ENCODE results near the gene IFITM2. TPM values are rescaled to one million over a fixed set of nuclear protein-coding genes. Genes with fewer than 3 reads are reported as not detected.

The IFITM2 gene
- total and polyA plus RNA-seq, 4 donors: 8.5 to 1,441 (median 404) TPM

DNA sequence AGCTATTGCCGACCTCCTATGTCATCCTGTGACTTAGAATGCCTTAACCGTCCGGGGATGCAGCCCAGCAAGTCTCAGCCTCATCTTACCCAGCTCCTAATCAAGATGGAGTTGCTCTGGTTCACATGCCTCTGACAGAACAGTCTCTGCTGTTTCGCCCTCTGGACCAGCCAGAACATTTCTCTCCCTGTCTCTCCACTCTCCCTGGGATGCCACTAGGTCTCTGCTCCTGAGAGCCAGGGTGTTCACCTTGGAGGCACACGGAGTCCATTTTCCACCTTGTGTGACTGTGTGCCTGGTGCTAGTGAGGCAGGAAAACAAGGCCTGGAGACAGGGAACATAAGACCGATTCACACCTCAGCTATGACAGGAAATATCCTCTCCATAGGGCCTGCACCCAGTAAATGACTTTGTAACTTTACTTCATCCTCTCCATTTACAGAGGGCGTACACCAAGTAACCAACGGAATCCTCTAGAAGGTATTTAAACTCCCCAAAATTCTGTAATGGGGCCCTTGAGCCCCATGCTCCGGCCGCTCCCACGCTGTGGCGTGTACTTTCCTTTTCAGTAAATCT is 44.9 kb downstream of the IFITM2 start:
- peak overlapping the region in 1 of 2 donors; percentile 90 for H3K9ac ChIP-seq (ENCODE audit: low read depth in 1 of 2, low read length in 2 of 2)
- H3K27me3 ChIP-seq (ENCODE audit: control insufficient read depth in 4 of 4, insufficient read depth in 4 of 4, low read length in 3 of 4): no peaks in the 10 kb centered on the region
- peaks cover 5 to 19% (median 11%) of the 10 kb centered on the region in 4 donors for H3K4me1 ChIP-seq (ENCODE audit: control insufficient read depth in 4 of 4, insufficient read depth in 4 of 4, low read length in 3 of 4)
- no peak for TF ChIP-seq HNF4G (IDR thresholded peaks at IDR 0.05)
- TF ChIP-seq TAF1 (conservative IDR thresholded peaks at IDR 0.05): no peak
- TF ChIP-seq, protein P1, sequence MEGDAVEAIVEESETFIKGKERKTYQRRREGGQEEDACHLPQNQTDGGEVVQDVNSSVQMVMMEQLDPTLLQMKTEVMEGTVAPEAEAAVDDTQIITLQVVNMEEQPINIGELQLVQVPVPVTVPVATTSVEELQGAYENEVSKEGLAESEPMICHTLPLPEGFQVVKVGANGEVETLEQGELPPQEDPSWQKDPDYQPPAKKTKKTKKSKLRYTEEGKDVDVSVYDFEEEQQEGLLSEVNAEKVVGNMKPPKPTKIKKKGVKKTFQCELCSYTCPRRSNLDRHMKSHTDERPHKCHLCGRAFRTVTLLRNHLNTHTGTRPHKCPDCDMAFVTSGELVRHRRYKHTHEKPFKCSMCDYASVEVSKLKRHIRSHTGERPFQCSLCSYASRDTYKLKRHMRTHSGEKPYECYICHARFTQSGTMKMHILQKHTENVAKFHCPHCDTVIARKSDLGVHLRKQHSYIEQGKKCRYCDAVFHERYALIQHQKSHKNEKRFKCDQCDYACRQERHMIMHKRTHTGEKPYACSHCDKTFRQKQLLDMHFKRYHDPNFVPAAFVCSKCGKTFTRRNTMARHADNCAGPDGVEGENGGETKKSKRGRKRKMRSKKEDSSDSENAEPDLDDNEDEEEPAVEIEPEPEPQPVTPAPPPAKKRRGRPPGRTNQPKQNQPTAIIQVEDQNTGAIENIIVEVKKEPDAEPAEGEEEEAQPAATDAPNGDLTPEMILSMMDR (IDR thresholded peaks at IDR 0.05; ENCODE audit: low read depth, low read length, missing input control): no peak
- no peak for TF ChIP-seq FOXA1 (IDR thresholded peaks at IDR 0.05)
- no peak for TF ChIP-seq YY1 (IDR thresholded peaks at IDR 0.05)
- no peaks in the 10 kb centered on the region for H3K36me3 ChIP-seq (ENCODE audit: control insufficient read depth in 4 of 4, insufficient read depth in 3 of 4, low read depth in 1 of 4, low read length in 3 of 4)
- no peak for DNase-seq (ENCODE audit: low spot score)
- H3K9me3 ChIP-seq (ENCODE audit: control insufficient read depth in 4 of 4, low read length in 3 of 4): no peaks in the 10 kb centered on the region
- no peak overlapping the region for H3K4me3 ChIP-seq (ENCODE audit: low read depth in 1 of 3, low read length in 3 of 3)
- peak overlapping the region; percentile 92 to 100 for H3K27ac ChIP-seq (ENCODE audit: low read depth in 1 of 2, low read length in 2 of 2)
- 93% methylated on average over 12 of the region's 12 CpGs for WGBS

DNA sequence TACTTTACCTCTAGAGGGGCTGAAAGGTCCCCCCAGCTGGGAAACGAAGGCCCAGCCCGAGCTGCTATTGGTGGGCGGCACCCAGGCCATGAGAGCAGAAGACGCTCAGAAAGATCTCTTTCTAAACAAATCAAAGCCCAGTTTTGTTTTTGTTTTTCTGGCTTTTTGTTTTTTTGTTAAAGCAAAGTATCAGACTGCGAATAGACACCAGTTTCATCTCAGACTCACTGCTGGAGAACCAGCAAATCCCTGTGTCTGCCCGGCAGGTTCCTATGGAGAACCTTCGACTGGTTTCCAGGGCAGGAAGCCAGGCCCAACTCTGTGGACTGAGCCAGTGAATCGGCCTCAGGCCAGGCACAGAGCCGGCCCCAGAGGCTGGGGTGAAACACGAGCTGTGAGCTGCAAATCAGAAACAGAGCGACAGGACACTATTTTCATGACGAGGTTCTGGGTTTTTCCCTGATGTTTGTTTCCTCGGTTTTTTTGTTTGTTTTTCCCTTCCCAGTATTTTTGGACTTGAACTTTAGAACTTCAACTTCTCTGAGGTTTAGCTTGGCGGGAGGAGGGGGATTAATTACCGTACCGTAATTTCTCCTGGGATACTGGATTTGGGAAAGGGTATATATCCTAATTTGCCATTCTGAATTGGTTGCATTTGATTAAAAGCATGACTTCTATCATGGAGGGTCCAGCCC is 45.7 kb downstream of the IFITM2 start:
- TF ChIP-seq JUND (IDR thresholded peaks at IDR 0.05) (peak; percentile 27 to 55), SP1 (IDR thresholded peaks at IDR 0.05) (peak; percentile 94), TAF1 (conservative IDR thresholded peaks at IDR 0.05) (peak; percentile 88), FOXA2 (IDR thresholded peaks at IDR 0.05) (no peak), FOXA1 (IDR thresholded peaks at IDR 0.05) (peak; percentile 31), GABPA (IDR thresholded peaks at IDR 0.05 in 1 of 2, conservative IDR thresholded peaks at IDR 0.05 in 1 of 2) (no peak), RAD21 (IDR thresholded peaks at IDR 0.05) (peak; percentile 47 to 67), NR2F2 (IDR thresholded peaks at IDR 0.05) (peak; percentile 14), HNF4G (IDR thresholded peaks at IDR 0.05) (peak; percentile 48), EGR1 (IDR thresholded peaks at IDR 0.05; ENCODE audit: low read depth in 2 of 2) (peak; percentile 65 to 90), HNF4A (conservative IDR thresholded peaks at IDR 0.05) (peak; percentile 84 to 86), RXRA (IDR thresholded peaks at IDR 0.05) (peak; percentile 56 to 82), YY1 (IDR thresholded peaks at IDR 0.05) (peak; percentile 77)
- TF ChIP-seq, protein P1 (IDR thresholded peaks at IDR 0.05; ENCODE audit: low read depth, low read length, missing input control): no peak
- TF ChIP-seq, protein P2, sequence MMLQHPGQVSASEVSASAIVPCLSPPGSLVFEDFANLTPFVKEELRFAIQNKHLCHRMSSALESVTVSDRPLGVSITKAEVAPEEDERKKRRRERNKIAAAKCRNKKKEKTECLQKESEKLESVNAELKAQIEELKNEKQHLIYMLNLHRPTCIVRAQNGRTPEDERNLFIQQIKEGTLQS (IDR thresholded peaks at IDR 0.05): no peak
- TF ChIP-seq, protein P3, sequence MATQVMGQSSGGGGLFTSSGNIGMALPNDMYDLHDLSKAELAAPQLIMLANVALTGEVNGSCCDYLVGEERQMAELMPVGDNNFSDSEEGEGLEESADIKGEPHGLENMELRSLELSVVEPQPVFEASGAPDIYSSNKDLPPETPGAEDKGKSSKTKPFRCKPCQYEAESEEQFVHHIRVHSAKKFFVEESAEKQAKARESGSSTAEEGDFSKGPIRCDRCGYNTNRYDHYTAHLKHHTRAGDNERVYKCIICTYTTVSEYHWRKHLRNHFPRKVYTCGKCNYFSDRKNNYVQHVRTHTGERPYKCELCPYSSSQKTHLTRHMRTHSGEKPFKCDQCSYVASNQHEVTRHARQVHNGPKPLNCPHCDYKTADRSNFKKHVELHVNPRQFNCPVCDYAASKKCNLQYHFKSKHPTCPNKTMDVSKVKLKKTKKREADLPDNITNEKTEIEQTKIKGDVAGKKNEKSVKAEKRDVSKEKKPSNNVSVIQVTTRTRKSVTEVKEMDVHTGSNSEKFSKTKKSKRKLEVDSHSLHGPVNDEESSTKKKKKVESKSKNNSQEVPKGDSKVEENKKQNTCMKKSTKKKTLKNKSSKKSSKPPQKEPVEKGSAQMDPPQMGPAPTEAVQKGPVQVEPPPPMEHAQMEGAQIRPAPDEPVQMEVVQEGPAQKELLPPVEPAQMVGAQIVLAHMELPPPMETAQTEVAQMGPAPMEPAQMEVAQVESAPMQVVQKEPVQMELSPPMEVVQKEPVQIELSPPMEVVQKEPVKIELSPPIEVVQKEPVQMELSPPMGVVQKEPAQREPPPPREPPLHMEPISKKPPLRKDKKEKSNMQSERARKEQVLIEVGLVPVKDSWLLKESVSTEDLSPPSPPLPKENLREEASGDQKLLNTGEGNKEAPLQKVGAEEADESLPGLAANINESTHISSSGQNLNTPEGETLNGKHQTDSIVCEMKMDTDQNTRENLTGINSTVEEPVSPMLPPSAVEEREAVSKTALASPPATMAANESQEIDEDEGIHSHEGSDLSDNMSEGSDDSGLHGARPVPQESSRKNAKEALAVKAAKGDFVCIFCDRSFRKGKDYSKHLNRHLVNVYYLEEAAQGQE (IDR thresholded peaks at IDR 0.05): peak; percentile 92
- TF ChIP-seq, protein P4, sequence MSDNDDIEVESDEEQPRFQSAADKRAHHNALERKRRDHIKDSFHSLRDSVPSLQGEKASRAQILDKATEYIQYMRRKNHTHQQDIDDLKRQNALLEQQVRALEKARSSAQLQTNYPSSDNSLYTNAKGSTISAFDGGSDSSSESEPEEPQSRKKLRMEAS (IDR thresholded peaks at IDR 0.05): peak; percentile 96
- TF ChIP-seq, protein P5, sequence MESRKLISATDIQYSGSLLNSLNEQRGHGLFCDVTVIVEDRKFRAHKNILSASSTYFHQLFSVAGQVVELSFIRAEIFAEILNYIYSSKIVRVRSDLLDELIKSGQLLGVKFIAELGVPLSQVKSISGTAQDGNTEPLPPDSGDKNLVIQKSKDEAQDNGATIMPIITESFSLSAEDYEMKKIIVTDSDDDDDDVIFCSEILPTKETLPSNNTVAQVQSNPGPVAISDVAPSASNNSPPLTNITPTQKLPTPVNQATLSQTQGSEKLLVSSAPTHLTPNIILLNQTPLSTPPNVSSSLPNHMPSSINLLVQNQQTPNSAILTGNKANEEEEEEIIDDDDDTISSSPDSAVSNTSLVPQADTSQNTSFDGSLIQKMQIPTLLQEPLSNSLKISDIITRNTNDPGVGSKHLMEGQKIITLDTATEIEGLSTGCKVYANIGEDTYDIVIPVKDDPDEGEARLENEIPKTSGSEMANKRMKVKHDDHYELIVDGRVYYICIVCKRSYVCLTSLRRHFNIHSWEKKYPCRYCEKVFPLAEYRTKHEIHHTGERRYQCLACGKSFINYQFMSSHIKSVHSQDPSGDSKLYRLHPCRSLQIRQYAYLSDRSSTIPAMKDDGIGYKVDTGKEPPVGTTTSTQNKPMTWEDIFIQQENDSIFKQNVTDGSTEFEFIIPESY (IDR thresholded peaks at IDR 0.05): peak; percentile 58
- Histone ChIP-seq H3K27me3 (ENCODE audit: control insufficient read depth in 4 of 4, insufficient read depth in 4 of 4, low read length in 3 of 4) (no peaks in the 10 kb centered on the region), H3K4me1 (ENCODE audit: control insufficient read depth in 4 of 4, insufficient read depth in 4 of 4, low read length in 3 of 4) (peaks cover 5 to 19% (median 11%) of the 10 kb centered on the region in 4 donors), H3K9me3 (ENCODE audit: control insufficient read depth in 4 of 4, low read length in 3 of 4) (no peaks in the 10 kb centered on the region), H3K27ac (ENCODE audit: low read depth in 1 of 2, low read length in 2 of 2) (peak overlapping the region; percentile 92 to 100), H3K9ac (ENCODE audit: low read depth in 1 of 2, low read length in 2 of 2) (peak overlapping the region; percentile 89 to 90), H3K36me3 (ENCODE audit: control insufficient read depth in 4 of 4, insufficient read depth in 3 of 4, low read depth in 1 of 4, low read length in 3 of 4) (no peaks in the 10 kb centered on the region), H3K4me3 (ENCODE audit: low read depth in 1 of 3, low read length in 3 of 3) (peak overlapping the region in 2 of 3 donors; percentile 12 to 20)
- peak; percentile 48 for DNase-seq (ENCODE audit: low spot score)
- WGBS: 18% methylated on average over 16 of the region's 16 CpGs

Data from liver (tissue), 9 donors.